B cell (primary cell): ENCODE measurements around the gene HOTAIR. TPM values are rescaled to one million over a fixed set of nuclear protein-coding genes. Genes with fewer than 3 reads are reported as not detected.
A peak's percentile ranks its signal among the peaks of the same experiment; 100 is the strongest.

ENCODE experiments used
- ATAC-seq: fragments of 200-7000 bp; cut with Tn5 transposase; one replicate; pipeline ENCODE4 v1.10.0; 2021; ENCODE audit warnings: low read depth, mild to moderate bottlenecking, moderate number of reproducible peaks, moderate library complexity
- CTCF ChIA-PET: fragments of 350-600 bp; sonication (Branson Sonifier 250); formaldehyde crosslinking; loops from one replicate; lab custom pipeline; 2021; ENCODE audit warnings: antibody characterized with exemption, inconsistent platforms; lab: Charles Lee
- POLR2A ChIA-PET: fragments of 350-600 bp; sonication (Branson Sonifier 250); formaldehyde crosslinking; loops from one replicate; lab custom pipeline; 2021; ENCODE audit warnings: antibody characterized with exemption; lab: Charles Lee
- DNase-seq: peaks from one replicate; pipeline ENCODE4 v3.0.0; 2013
- H2AFZ ChIP-seq: 2 replicates; pipeline ENCODE4 v1.6.1; 2012; ENCODE audit warnings: mild to moderate bottlenecking, low read depth, low read length; ENCODE audit not compliant: insufficient read depth, poor library complexity, severe bottlenecking
- H3K27ac ChIP-seq, 2 donors: 1 replicate in 1 of 2; 2 replicates in 1 of 2; pipeline ENCODE4 v1.5.1; 2012 to 2013; ENCODE audit warnings: low read length in 2 of 2, mild to moderate bottlenecking in 2 of 2, moderate library complexity in 1 of 2
- H3K27me3 ChIP-seq, 4 experiments: fragments of 200-600 bp in 1 of 4; sonication (generic) in 1 of 4; replicated peaks in 1 of 4; 1 replicate in 2 of 4; 2 replicates in 2 of 4; pipeline versions ENCODE4 v1.6.1 to v1.7.0; 2013 to 2016; ENCODE audit warnings: low read length in 3 of 4, mild to moderate bottlenecking in 2 of 4, mixed read lengths in 1 of 4, moderate library complexity in 1 of 4; ENCODE audit not compliant: insufficient read depth in 4 of 4, control insufficient read depth in 3 of 4; ENCODE audit errors: control extremely low read depth in 1 of 4
- H3K36me3 ChIP-seq, 2 experiments: replicated peaks in 1 of 2; 1 replicate in 1 of 2; 2 replicates in 1 of 2; pipeline versions ENCODE4 v1.6.1 to v1.7.1; 2013; ENCODE audit warnings: low read length in 1 of 2; ENCODE audit not compliant: insufficient read depth in 2 of 2, control insufficient read depth in 1 of 2; ENCODE audit errors: control extremely low read depth in 1 of 2, extremely low read depth in 1 of 2
- H3K4me1 ChIP-seq, 2 donors: fragments of 200-600 bp in 1 of 2; sonication (generic) in 1 of 2; 1 replicate in 1 of 2; 2 replicates in 1 of 2; pipeline versions ENCODE4 v1.5.1 to v1.6.1; 2013 to 2017; ENCODE audit warnings: low read length in 2 of 2; ENCODE audit not compliant: control insufficient read depth in 2 of 2, insufficient read depth in 2 of 2
- H3K4me2 ChIP-seq: replicated peaks from 2 replicates; pipeline ENCODE3; 2012; ENCODE audit warnings: mild to moderate bottlenecking, low read depth, low read length; ENCODE audit not compliant: poor library complexity, severe bottlenecking
- H3K4me3 ChIP-seq, 5 experiments: fragments of 200-600 bp in 1 of 5; sonication (generic) in 1 of 5; 1 replicate in 3 of 5; 2 replicates in 2 of 5; pipeline versions ENCODE4 v1.5.1 to v1.7.0; 2011 to 2016; ENCODE audit warnings: low read length in 4 of 5, mild to moderate bottlenecking in 4 of 5, low read depth in 2 of 5, control low read depth in 1 of 5, moderate library complexity in 1 of 5; ENCODE audit not compliant: insufficient read depth in 1 of 5; ENCODE audit errors: control extremely low read depth in 1 of 5, extremely low read depth in 1 of 5
- H3K79me2 ChIP-seq: fragments of 200-600 bp; sonication (generic); one replicate; pipeline ENCODE4 v1.6.0; 2016; ENCODE audit warnings: low read length; ENCODE audit not compliant: control insufficient read depth, insufficient read depth
- H3K9ac ChIP-seq: fragments of 200-600 bp; sonication (generic); 2 replicates; pipeline ENCODE4 v1.6.1; 2017; ENCODE audit warnings: mild to moderate bottlenecking, low read length, moderate library complexity
- H3K9me3 ChIP-seq, 3 donors: one replicate each; pipeline versions ENCODE4 v1.6.1 to v1.7.1; 2013; ENCODE audit warnings: low read length in 2 of 3; ENCODE audit not compliant: control insufficient read depth in 2 of 3, insufficient read depth in 1 of 3; ENCODE audit errors: control extremely low read depth in 1 of 3
- H4K20me1 ChIP-seq: 2 replicates; pipeline ENCODE4 v1.6.0; 2012; ENCODE audit warnings: mild to moderate bottlenecking, low read length; ENCODE audit not compliant: insufficient read depth, control insufficient read depth, poor library complexity, severe bottlenecking
- H3K27ac Mint-ChIP-seq: one replicate; pipeline ENCODE4 v1.8.0; 2021; ENCODE audit warnings: mixed read lengths
- H3K27me3 Mint-ChIP-seq: one replicate; pipeline ENCODE4 v1.8.0; 2021; ENCODE audit warnings: mixed read lengths
- H3K4me1 Mint-ChIP-seq: one replicate; pipeline ENCODE4 v1.8.0; 2021; ENCODE audit warnings: mixed read lengths
- H3K4me3 Mint-ChIP-seq: one replicate; pipeline ENCODE4 v1.8.0; 2021; ENCODE audit warnings: mixed read lengths
- H3K9me3 Mint-ChIP-seq: one replicate; pipeline ENCODE4 v1.8.0; 2022; ENCODE audit warnings: mixed read lengths; ENCODE audit not compliant: insufficient read depth
- EZH2 ChIP-seq: IDR thresholded peaks from 2 replicates; pipeline ENCODE4 v1.6.1; 2012; ENCODE audit warnings: borderline replicate concordance, low read depth, mild to moderate bottlenecking, moderate library complexity, low read length; ENCODE audit not compliant: insufficient read depth, poor library complexity, severe bottlenecking
- WGBS: methylation state at CpG from one replicate; pipeline ENCODE4 v1.1.5; 2013; ENCODE audit warnings: missing lambda C conversion rate; ENCODE audit not compliant: insufficient coverage; 5-methylcytosine and 5-hydroxymethylcytosine counted together
- intact Hi-C: fragments of 100-400 bp; cut with micrococcal nuclease; formaldehyde crosslinking; loops from one replicate; pipeline ENCODE4 v1.10.0; 2022
- polyA plus RNA-seq: library from polyadenylated mRNA; depleted of rRNA; stranded (reverse); fragments of >200 nt; gene quantifications from 2 replicates; pipeline ENCODE4 v1.2.3, GENCODE V29; 2012
- total RNA-seq, 2 donors: library from RNA; stranded (reverse); fragments of 120-200 nt in 1 of 2; gene quantifications; 1 replicate in 1 of 2; 2 replicates in 1 of 2; pipeline versions ENCODE4 v1.2.3 to v1.2.4, GENCODE V29; 2013 to 2022
- TF ChIP-seq, protein P1 (sequence below): fragments of 200-600 bp; IDR thresholded peaks from one replicate; pipeline ENCODE4 v1.8.0; 2022; ENCODE audit warnings: antibody characterized with exemption, mild to moderate bottlenecking

Gene HOTAIR
- total and polyA plus RNA-seq, 2 donors (not counting 1 experiment from before 2014, with no cell fraction given): not detected

GRCh38 chr12:53929527-53929926 lies 45.2 kb downstream of the HOTAIR start:
- peaks cover 0 to 92% (median 76%) of the 10 kb centered on the region in 4 experiments for H3K27me3 ChIP-seq
- H3K4me1 Mint-ChIP-seq: no peaks in the 10 kb centered on the region
- H4K20me1 ChIP-seq: no peaks in the 10 kb centered on the region
- no peaks in the 10 kb centered on the region for H3K9me3 Mint-ChIP-seq
- H3K4me3 Mint-ChIP-seq: no peak overlapping the region
- ATAC-seq (no peak), DNase-seq (no peak)
- H3K79me2 ChIP-seq: no peaks in the 10 kb centered on the region
- peaks cover 4 to 20% of the 10 kb centered on the region in 2 donors for H3K4me1 ChIP-seq
- intact Hi-C loops: no loop called here
- no peak overlapping the region for H2AFZ ChIP-seq
- peaks cover 0 to 28% (median 0%) of the 10 kb centered on the region in 3 donors for H3K9me3 ChIP-seq
- H3K4me2 ChIP-seq: no peak overlapping the region
- no peak overlapping the region for H3K9ac ChIP-seq
- H3K27me3 Mint-ChIP-seq: peaks cover 84% of the 10 kb centered on the region
- 6% methylated on average over 3 of the region's 4 CpGs for WGBS
- no peak overlapping the region for H3K27ac Mint-ChIP-seq
- ChIA-PET CTCF (no interaction called here), POLR2A (no interaction called here)
- H3K36me3 ChIP-seq: no peaks in the 10 kb centered on the region
- no peak overlapping the region for H3K4me3 ChIP-seq
- no peak overlapping the region for H3K27ac ChIP-seq
- TF ChIP-seq, protein P1, sequence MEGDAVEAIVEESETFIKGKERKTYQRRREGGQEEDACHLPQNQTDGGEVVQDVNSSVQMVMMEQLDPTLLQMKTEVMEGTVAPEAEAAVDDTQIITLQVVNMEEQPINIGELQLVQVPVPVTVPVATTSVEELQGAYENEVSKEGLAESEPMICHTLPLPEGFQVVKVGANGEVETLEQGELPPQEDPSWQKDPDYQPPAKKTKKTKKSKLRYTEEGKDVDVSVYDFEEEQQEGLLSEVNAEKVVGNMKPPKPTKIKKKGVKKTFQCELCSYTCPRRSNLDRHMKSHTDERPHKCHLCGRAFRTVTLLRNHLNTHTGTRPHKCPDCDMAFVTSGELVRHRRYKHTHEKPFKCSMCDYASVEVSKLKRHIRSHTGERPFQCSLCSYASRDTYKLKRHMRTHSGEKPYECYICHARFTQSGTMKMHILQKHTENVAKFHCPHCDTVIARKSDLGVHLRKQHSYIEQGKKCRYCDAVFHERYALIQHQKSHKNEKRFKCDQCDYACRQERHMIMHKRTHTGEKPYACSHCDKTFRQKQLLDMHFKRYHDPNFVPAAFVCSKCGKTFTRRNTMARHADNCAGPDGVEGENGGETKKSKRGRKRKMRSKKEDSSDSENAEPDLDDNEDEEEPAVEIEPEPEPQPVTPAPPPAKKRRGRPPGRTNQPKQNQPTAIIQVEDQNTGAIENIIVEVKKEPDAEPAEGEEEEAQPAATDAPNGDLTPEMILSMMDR: no peak
- no peak for TF ChIP-seq EZH2

DNA sequence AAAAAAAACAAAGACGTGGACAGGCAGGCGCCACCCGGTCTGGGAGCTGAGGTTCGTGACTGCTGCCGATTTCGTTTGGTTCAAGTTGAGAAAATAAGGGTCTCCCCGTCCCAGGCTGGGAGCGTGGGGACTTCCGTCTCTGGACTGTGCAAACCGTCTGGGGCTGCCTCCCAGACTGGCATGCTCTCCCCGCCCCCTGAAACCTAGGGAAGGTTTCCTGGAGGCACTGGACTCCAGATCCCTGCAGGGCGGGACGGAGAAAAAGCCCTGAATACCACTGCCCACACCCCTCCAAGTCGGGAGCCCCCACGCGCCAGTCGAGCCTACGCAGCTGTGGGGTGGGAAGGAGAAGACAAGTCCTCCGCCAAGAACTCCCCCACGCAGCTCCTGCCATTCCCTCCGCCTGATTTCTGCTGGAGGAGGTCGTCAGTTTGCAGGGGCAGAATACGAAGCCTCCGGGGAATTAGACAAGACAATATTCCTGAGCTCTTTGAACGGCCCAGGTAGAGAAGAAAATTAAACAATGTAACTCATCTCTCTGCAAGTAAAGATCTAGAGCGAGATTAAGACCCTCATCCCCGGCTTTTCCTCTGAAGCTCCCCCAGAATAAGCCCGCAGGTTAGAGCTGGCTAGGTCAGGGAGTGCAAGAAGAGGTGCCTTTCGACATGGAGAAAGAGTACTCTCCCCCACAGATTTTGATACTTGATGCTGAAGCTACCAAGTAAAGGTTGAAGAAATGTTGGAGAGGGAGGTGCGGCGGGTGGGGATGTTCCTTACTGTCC lies 46.5 kb downstream of the HOTAIR start:
- no peak for ATAC-seq
- no peak overlapping the region for H3K4me3 ChIP-seq
- H3K9ac ChIP-seq: no peak overlapping the region
- peaks cover 0 to 20% (median 0%) of the 10 kb centered on the region in 3 donors for H3K9me3 ChIP-seq
- H4K20me1 ChIP-seq: no peaks in the 10 kb centered on the region
- DNase-seq: peak; percentile 40
- no peaks in the 10 kb centered on the region for H3K9me3 Mint-ChIP-seq
- peaks cover 0 to 92% (median 80%) of the 10 kb centered on the region in 4 experiments for H3K27me3 ChIP-seq
- H3K27me3 Mint-ChIP-seq: peaks cover 78% of the 10 kb centered on the region
- no peak overlapping the region for H3K27ac ChIP-seq
- no peak overlapping the region for H2AFZ ChIP-seq
- H3K36me3 ChIP-seq: no peaks in the 10 kb centered on the region
- H3K4me3 Mint-ChIP-seq: no peak overlapping the region
- TF ChIP-seq, protein P1: no peak
- peak; percentile 8 for TF ChIP-seq EZH2
- intact Hi-C loops: no loop called here
- CTCF ChIA-PET: interaction anchor here (0.5 kb wide), 1 partner anchor 104 kb away, joined by 4 read pairs; no protein-coding TSS in a partner anchor
- peak overlapping the region; percentile 26 for H3K4me2 ChIP-seq
- H3K79me2 ChIP-seq: no peaks in the 10 kb centered on the region
- peaks cover 4 to 15% of the 10 kb centered on the region in 2 donors for H3K4me1 ChIP-seq
- H3K4me1 Mint-ChIP-seq: no peaks in the 10 kb centered on the region
- POLR2A ChIA-PET: interaction anchor here (0.7 kb wide), 1 partner anchor 233 kb away, joined by 5 read pairs; no protein-coding TSS in a partner anchor
- WGBS: 11% methylated on average over 15 of the region's 31 CpGs
- no peak overlapping the region for H3K27ac Mint-ChIP-seq
